Panc1 (cell line): Measurements from ENCODE around the gene UNC13C.

ENCODE experiments used
- POLR2AphosphoS5 ChIP-seq: IDR thresholded peaks from 2 replicates; pipeline ENCODE4 v1.6.1; 2012; ENCODE audit warnings: mild to moderate bottlenecking, low read depth, low read length, moderate library complexity
- TCF7L2 ChIP-seq: IDR thresholded peaks from 2 replicates; pipeline ENCODE4 v1.6.1; 2011; ENCODE audit warnings: mild to moderate bottlenecking, low read depth, low read length, inconsistent platforms
- TF ChIP-seq, protein P1 (sequence below): fragments of 450-650 bp; IDR thresholded peaks from 2 replicates; pipeline ENCODE4 v1.5.1; 2017; ENCODE audit warnings: mild to moderate bottlenecking
- TF ChIP-seq, protein P2 (sequence below), 2 experiments: IDR thresholded peaks; 2 replicates each; pipeline ENCODE4 v1.6.1; 2011 to 2012; ENCODE audit warnings: low read depth in 2 of 2, control low read depth in 1 of 2, low read length in 1 of 2, mild to moderate bottlenecking in 1 of 2, moderate library complexity in 1 of 2; ENCODE audit not compliant: insufficient read depth in 1 of 2

DNA sequence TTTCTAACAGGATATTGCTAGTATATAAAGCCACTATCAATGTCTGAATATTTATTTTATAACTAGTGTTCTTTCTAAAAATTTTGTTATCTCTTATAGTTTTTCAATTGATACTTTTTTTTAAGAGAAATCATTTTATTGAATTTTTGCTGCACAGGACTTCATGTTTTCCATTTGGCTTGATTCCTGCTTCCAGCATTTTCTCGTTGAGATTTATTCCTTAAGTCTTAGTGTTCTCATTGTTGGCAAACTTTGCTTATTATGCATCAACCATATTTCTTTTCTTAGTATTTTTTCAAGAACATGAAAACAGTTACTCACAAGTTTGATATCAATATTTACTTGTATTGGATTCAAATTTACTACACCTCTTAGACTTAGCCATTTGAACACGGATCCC, 113.4 kb downstream of the UNC13C start:
- TF ChIP-seq, protein P1, sequence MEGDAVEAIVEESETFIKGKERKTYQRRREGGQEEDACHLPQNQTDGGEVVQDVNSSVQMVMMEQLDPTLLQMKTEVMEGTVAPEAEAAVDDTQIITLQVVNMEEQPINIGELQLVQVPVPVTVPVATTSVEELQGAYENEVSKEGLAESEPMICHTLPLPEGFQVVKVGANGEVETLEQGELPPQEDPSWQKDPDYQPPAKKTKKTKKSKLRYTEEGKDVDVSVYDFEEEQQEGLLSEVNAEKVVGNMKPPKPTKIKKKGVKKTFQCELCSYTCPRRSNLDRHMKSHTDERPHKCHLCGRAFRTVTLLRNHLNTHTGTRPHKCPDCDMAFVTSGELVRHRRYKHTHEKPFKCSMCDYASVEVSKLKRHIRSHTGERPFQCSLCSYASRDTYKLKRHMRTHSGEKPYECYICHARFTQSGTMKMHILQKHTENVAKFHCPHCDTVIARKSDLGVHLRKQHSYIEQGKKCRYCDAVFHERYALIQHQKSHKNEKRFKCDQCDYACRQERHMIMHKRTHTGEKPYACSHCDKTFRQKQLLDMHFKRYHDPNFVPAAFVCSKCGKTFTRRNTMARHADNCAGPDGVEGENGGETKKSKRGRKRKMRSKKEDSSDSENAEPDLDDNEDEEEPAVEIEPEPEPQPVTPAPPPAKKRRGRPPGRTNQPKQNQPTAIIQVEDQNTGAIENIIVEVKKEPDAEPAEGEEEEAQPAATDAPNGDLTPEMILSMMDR: no peak
- TF ChIP-seq POLR2AphosphoS5: no peak
- no peak for TF ChIP-seq TCF7L2
- TF ChIP-seq, protein P2, sequence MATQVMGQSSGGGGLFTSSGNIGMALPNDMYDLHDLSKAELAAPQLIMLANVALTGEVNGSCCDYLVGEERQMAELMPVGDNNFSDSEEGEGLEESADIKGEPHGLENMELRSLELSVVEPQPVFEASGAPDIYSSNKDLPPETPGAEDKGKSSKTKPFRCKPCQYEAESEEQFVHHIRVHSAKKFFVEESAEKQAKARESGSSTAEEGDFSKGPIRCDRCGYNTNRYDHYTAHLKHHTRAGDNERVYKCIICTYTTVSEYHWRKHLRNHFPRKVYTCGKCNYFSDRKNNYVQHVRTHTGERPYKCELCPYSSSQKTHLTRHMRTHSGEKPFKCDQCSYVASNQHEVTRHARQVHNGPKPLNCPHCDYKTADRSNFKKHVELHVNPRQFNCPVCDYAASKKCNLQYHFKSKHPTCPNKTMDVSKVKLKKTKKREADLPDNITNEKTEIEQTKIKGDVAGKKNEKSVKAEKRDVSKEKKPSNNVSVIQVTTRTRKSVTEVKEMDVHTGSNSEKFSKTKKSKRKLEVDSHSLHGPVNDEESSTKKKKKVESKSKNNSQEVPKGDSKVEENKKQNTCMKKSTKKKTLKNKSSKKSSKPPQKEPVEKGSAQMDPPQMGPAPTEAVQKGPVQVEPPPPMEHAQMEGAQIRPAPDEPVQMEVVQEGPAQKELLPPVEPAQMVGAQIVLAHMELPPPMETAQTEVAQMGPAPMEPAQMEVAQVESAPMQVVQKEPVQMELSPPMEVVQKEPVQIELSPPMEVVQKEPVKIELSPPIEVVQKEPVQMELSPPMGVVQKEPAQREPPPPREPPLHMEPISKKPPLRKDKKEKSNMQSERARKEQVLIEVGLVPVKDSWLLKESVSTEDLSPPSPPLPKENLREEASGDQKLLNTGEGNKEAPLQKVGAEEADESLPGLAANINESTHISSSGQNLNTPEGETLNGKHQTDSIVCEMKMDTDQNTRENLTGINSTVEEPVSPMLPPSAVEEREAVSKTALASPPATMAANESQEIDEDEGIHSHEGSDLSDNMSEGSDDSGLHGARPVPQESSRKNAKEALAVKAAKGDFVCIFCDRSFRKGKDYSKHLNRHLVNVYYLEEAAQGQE (IDR thresholded peaks at IDR 0.05; ENCODE audit: insufficient read depth in 1 of 2, low read depth in 2 of 2, low read length in 1 of 2): no peak
